ENCODE data around the gene LSM14B.
"Not testable (repeated sequence)": the region's sequence is repeated elsewhere in the genome, so short reads cannot be mapped to it uniquely, and the experiment has no call there.

Gene LSM14B

GRCh38 chr20:62147528-62147927 is 25.3 kb downstream of the LSM14B start:
- DNase-seq, result no peak

- DNase-seq, result not testable (repeated sequence)
Measured at GRCh38 chr20:62148383-62148782, 26.1 kb downstream of the LSM14B start.

- DNase-seq, result no peak
Measured at GRCh38 chr20:62148908-62149314, 26.6 kb downstream of the LSM14B start.

GRCh38 chr20:62149532-62150309 is 27.4 kb downstream of the LSM14B start:
- DNase-seq, result no peak

GRCh38 chr20:62150310-62150575 is 28.0 kb downstream of the LSM14B start:
- no peak for DNase-seq

GRCh38 chr20:62151225-62151624 is 28.9 kb downstream of the LSM14B start:
- DNase-seq, result no peak

- no peak for DNase-seq
Measured at GRCh38 chr20:62151835-62152364, 29.6 kb downstream of the LSM14B start.

GRCh38 chr20:62155428-62156253 is 33.4 kb downstream of the LSM14B start:
- DNase-seq, result no peak

GRCh38 chr20:62156254-62156556 is 33.9 kb downstream of the LSM14B start:
- no peak for DNase-seq

- DNase-seq, result peak; percentile 46 to 72 (median 56)
Measured at GRCh38 chr20:62156592-62157386, 34.5 kb downstream of the LSM14B start.

GRCh38 chr20:62157387-62158087 is 35.3 kb downstream of the LSM14B start:
- DNase-seq, result no peak

- DNase-seq, result no peak
Measured at GRCh38 chr20:62158088-62158400, 35.8 kb downstream of the LSM14B start.

GRCh38 chr20:62158541-62158940 is 36.3 kb downstream of the LSM14B start:
- DNase-seq, result no peak

- DNase-seq, result no peak
Measured at GRCh38 chr20:62159052-62159451, 36.8 kb downstream of the LSM14B start.

- DNase-seq, result peak in 1 of 5 donors; percentile 59
Measured at GRCh38 chr20:62159839-62160238, 37.6 kb downstream of the LSM14B start.

GRCh38 chr20:62160253-62160652 is 38.0 kb downstream of the LSM14B start:
- no peak for DNase-seq

- no peak for DNase-seq
Measured at GRCh38 chr20:62160876-62161275, 38.6 kb downstream of the LSM14B start.

GRCh38 chr20:62161347-62161746 is 39.1 kb downstream of the LSM14B start:
- DNase-seq, result no peak

- no peak for DNase-seq
Measured at GRCh38 chr20:62162765-62163484, 40.6 kb downstream of the LSM14B start.

GRCh38 chr20:62163485-62163865 is 41.2 kb downstream of the LSM14B start:
- no peak for DNase-seq

- no peak for DNase-seq
Measured at GRCh38 chr20:62163986-62164762, 41.9 kb downstream of the LSM14B start.
